ENCODE results near the gene PTPRM.
"Not testable (repeated sequence)": the region's sequence is repeated elsewhere in the genome, so short reads cannot be mapped to it uniquely, and the experiment has no call there.

Gene PTPRM

GRCh38 chr18:8428951-8429350 is 861.8 kb downstream of the PTPRM start:
- no peak for DNase-seq (ENCODE audit: low spot score)

- no peak for DNase-seq (ENCODE audit: low spot score)
These were observed 863.9 kb downstream of the PTPRM start for GRCh38 chr18:8431036-8431435.

DNA sequence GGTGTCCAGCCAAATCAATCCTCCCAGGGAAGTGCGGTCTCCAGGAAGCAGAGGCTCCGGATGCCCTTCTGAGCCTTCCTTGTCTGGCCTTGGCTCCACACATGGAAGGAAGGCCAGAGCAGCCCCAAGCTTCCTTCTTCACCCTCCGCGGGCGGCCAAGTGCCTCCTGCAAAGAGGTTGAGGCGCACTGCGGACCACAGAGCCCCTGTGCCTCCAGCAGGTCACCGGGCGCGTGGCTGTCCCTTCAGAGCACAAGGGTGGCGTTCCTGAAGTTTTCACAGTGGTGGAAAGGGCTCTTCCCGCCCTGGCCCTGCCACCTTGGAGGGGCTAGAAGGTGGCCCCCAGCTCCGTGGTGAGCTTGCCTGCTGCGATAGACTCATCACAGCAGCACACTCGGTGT is 866.2 kb downstream of the PTPRM start:
- no peak for DNase-seq (ENCODE audit: low spot score)

DNA sequence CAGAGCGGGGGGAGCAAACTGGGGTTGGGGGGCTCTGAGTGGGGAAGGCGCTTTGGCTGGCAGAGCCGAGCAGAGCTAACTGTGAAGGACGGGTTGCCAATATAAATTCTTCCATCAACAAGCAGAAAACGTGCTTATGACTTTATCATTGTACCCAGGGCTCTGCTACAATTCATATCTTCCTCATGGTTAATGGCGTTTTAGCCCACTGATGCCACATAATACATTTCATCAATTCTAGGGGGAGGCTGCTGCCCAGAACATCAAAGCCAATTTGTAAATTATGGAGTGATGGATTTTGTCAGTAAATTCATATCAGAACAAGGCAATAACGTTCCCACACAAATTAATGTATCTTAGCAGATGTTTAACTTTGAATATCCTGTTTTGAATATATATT is 866.7 kb downstream of the PTPRM start:
- no peak for DNase-seq (ENCODE audit: low spot score)

DNA sequence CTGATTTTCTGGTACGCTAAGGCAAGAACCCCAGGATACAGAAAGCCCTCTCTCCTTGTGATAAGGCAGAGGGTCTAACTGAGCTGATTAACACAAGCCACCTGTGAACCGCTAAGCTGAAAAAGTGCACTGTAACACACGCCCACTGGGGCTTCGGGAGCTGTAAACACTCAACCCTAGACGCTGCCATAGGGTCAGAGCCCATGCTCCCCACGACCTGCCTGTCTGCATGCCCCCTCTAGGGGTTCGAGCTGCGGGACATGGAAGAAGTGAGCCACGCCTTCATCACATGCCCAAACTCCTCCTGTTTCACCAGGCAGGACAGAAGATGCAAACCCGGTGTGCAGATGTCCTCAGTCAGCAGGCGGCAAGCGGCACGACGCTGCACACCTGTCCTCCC is 868.3 kb downstream of the PTPRM start:
- DNase-seq (ENCODE audit: low spot score): no peak

DNA sequence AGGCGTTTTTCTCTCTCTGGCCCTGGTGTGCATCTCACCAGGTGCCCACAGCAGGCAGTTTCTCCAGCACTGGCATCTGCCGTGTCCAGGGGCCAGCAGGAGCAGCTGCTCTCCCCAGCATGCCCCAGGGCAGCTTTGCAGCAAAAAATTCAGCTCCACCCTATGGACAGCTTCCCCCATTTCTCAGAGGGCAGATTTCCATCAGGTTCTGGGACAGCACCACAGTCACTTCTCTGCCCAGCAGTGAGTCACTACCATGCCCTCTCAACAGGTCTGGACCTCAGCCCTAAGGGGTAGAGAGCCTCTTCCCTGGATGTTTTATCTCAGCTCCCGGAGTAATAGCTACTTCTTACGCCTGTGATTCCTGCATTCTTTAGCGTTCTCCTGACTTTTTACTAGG is 871.9 kb downstream of the PTPRM start:
- no peak for DNase-seq (ENCODE audit: low spot score)

- no peak for DNase-seq (ENCODE audit: low spot score)
These were observed 876.4 kb downstream of the PTPRM start for GRCh38 chr18:8443505-8443904.

GRCh38 chr18:8446936-8447335 is 879.8 kb downstream of the PTPRM start:
- DNase-seq (ENCODE audit: low spot score): not testable (repeated sequence)

DNA sequence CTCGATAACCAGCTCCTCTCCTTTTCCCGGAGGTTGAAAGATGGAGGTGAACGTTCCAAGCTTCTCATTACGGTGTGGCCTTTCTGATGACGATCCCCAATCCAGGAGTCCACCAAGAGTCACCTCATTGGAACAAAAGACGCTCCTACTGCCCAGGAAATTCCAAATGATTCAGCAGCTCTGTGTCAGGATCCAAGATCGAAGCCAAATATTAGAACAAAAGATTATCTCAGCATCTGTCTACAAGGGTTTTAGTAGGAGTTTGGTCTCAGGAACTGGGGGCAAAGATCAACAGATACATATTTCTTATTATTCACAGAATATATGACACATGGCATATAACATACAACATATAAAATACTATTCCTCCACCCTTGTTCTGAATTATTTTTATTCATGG is 881.0 kb downstream of the PTPRM start:
- no peak for DNase-seq (ENCODE audit: low spot score)

DNA sequence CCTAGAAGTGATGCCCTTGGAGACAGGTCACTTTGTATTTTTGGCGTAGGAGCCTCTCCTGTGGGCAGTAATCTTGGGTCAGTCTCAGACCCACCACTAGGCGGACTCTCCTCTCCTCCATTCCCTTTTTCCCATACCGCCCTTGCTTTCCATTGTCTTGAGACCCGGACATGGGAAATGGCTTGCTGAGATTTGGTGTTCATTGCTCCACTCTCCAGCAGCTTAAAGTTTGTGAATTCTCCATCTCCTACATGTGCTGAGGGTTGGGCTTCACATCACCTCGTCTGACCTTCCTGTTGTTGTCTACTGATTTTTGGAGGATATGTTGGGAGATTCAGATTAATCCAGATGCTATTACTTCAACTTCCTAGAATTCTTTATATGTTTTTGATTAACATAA is 882.9 kb downstream of the PTPRM start:
- no peak for DNase-seq (ENCODE audit: low spot score)

DNA sequence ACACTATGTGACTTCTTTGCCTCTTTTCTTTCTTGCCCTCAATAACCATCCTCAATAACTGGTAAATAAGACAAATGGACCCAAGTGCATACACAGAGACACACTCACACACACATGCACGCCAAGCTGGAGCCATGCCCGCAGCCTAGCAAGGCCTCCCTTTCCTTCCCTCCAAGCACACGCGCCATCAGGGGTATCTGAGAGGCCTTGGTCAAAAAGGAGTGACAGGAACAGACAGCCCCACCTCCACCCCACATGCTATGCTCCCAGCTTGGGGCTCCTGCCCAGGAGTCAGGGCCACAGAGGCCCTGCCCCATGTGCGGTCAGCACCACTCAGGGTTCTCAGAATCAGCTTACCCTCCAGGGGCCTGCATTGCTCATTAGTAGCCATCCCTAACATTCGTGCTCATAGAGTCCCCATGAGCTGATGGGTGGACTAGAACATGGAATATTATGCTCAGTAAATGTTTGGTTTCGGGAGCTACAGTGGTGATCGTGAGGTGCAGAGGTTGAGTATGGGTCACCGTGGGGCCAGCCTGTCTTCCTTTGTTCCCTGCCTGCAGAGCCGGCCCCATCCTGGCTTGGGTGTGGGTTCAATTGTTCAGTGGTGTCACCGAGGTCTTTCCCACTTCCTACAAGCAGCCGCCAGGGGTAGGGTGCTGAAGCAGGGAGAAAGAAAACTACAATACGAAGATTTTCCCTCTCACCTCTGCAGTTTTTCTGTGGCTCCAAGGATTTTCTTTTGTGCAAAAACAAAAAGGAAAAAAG is 884.0 kb downstream of the PTPRM start:
- no peak for DNase-seq (ENCODE audit: low spot score)

DNA sequence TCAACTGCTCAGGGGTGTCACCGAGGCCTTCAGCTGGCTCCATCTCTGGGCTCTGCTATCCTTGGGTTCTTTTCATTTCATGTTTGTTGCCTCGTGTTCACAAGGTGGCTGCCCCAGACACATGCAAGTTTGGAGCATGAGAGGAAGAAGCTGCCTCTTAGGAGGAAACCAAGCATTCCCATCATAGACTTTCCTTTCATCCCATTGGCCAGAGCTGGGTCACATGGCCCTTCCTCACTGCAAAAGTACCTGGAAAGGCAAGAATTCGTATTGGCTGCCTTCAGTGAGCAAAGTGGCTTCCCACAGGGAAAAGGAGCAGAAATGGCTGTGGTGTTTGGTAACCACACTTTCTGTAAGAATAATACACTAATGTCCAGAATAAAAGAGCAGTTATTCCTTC is 886.4 kb downstream of the PTPRM start:
- DNase-seq (ENCODE audit: low spot score): no peak

GRCh38 chr18:8454136-8454535 is 887.0 kb downstream of the PTPRM start:
- no peak for DNase-seq (ENCODE audit: low spot score)

- no peak for DNase-seq (ENCODE audit: low spot score)
These were observed 888.8 kb downstream of the PTPRM start for GRCh38 chr18:8455661-8456614.

All from CD4-positive, alpha-beta T cell treated with Interleukin-6 at 100 ng/mL for 8 hours (primary cell).